GM18873 (cell line): ENCODE measurements around the gene CATSPERZ.
"Not testable (repeated sequence)": the region's sequence is repeated elsewhere in the genome, so short reads cannot be mapped to it uniquely, and the experiment has no call there.

ENCODE experiments used
- ATAC-seq: cut with Tn5 transposase; IDR thresholded peaks from one replicate; pipeline ENCODE4 v1.9.1; 2021; ENCODE audit warnings: mild to moderate bottlenecking, moderate library complexity, moderate number of reproducible peaks; ENCODE audit not compliant: unreplicated experiment, low FRiP score

The CATSPERZ gene

DNA sequence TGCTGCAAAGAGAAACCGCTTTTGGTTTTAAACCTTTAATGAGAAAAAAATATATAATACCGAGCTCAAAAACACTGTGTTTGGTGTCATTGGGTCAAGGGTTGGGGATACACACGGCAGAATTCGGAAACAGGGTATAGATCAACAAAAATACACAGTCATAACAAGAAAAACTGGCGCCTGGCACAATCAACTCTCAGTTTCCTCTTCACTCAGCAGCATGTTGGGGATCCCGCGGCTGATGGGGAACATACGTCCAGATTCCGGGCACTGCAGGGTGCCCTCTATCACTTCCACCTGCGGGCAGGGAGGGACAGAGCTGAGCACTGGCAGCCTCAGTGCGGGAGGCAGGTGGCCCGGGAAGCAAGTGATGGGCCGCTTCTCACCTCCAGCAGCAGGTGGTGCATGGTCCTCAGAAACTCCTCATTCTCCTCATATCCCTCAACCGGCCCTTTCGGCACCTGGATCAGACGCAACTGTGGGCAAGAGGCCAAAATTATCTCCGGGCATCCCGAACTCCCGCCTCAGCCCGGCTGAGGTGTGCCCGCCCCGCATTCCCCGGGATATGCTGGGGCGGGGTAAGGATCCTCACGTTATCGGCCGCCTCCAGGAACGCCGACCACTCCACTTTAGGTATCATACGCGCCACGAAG lies 16.6 kb downstream of the CATSPERZ start:
- ATAC-seq = peak; percentile 2

- ATAC-seq = peak; percentile 51
These were observed 17.3 kb downstream of the CATSPERZ start, which contains the start of gene TRMT112 for GRCh38 chr11:64317325-64317960. TSS of gene TRMT112 (minus strand) at chr11:64317559. CDS start at chr11:64317526, 33 bp downstream.

DNA sequence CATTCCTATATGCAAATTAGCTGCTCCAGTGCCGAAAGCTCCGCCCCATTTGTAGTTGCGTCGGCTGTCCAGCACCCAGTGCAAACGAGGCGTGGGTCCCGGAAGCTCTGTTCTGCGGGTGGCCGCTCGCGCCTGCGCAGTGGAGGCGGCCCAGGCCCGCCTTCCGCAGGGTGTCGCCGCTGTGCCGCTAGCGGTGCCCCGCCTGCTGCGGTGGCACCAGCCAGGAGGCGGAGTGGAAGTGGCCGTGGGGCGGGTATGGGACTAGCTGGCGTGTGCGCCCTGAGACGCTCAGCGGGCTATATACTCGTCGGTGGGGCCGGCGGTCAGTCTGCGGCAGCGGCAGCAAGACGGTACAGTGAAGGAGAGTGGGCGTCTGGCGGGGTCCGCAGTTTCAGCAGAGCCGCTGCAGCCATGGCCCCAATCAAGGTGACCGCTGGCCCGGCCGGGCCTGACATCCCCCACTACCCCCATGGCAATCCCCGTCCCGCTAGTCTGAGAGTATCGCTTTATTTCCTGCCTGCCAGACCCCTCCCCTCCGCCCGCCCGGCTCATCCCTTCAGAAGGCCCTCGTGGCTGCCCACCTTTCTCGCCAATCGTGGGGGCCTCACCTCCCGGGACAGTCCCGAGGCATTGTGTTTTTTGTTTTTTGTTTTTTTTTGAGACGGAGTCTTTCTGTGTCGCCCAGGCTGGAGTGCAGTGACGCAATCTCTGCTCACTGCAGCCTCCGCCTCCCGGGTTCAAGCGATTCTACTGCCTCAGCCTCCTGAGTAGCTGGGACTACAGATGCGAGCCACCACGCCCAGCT lies 18.0 kb downstream of the CATSPERZ start, which contains the start of gene PRDX5:
Gene PRDX5 (plus strand): TSS at position 161 of the 805 bp plus-strand sequence. CDS start 95 bp downstream, at position 256.
- ATAC-seq = peak; percentile 58

DNA sequence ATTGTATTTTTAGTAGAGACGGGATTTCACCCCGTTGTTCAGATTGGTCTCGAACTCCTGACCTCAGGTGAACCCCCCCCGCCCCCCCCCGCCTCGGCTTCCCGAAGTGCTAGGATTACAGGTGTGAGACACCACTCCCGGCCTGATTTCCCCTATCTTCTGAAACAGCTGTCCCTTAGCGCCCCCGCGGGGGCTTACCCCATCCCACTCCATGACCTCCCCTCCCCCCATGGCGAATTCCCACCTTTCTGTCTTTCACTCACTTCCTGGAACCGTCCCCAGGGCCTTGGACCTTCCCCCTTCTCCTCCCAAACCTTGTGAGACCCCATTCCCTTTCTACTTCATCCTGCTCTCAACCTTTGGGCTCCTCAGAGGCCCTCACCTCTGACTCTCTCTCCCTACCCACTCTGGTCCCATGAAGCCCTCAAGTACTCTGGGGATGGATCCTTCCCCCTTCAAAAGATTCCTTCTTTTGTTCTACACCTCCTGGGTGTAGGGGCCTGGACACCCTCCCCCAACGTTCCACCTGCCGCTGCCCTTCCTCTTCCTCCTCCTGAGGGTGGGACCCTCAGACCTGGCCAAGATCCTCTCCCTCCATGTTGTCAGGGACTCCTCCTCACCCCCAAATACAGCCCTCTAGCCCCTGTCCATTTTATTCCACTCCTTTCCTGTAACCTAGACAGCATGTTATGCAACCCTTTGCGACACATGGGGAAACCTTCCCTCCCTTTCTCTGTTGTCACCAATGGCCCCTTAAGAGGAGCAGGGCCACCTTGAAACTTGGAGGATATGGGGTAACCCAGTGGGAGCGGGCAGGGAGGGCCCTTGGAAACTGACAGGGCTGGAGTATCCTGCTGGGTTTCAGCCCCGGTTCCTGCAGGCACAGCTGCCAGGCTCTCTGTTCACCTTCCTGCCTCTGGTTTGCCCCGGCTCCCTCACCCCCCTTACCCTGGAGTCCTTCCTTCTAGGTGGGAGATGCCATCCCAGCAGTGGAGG lies 18.9 kb downstream of the CATSPERZ start:
- no peak for ATAC-seq

DNA sequence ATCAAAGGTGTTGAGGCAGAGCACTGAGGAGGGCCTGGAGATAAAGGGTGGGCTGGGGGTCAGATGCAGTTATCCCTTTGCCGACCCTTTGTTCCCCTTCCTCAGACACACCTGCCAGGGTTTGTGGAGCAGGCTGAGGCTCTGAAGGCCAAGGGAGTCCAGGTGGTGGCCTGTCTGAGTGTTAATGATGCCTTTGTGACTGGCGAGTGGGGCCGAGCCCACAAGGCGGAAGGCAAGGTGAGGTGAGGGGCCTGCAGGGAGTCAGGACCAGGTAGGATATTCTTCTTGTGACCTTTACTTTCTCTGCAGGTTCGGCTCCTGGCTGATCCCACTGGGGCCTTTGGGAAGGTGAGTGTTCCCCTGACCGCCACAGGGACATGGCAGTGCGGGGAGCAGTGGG lies 20.4 kb downstream of the CATSPERZ start:
- no peak for ATAC-seq

DNA sequence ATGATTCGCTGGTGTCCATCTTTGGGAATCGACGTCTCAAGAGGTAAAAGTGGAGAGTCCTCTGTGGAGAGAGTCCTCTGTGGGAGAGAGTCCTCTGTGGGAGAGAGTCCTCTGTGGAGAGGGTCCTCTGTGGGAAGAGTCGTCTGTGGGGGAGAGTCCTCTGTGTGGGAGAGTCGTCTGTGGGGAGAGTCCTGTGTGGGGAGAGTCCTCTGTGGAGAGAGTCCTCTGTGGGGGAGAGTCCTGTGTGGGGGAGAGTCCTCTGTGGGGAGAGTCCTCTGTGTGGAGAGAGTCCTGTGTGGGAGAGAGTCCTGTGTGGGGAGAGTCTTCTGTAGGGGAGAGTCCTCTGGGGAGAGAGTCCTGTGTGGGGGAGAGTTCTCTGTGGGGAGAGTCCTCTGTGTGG lies 20.9 kb downstream of the CATSPERZ start:
- ATAC-seq = no peak

DNA sequence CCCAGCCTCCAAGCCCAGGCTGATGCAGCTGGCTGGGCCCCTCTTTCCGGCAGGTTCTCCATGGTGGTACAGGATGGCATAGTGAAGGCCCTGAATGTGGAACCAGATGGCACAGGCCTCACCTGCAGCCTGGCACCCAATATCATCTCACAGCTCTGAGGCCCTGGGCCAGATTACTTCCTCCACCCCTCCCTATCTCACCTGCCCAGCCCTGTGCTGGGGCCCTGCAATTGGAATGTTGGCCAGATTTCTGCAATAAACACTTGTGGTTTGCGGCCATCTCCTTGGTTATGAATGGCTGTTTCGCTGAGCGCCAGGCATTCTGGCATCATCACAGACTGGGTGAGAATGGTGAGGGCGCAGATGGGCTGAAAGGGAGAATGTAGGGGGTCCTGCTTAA lies 21.4 kb downstream of the CATSPERZ start:
- no peak for ATAC-seq

- no peak for ATAC-seq
These were observed 22.7 kb downstream of the CATSPERZ start for GRCh38 chr11:64322925-64323260.

DNA sequence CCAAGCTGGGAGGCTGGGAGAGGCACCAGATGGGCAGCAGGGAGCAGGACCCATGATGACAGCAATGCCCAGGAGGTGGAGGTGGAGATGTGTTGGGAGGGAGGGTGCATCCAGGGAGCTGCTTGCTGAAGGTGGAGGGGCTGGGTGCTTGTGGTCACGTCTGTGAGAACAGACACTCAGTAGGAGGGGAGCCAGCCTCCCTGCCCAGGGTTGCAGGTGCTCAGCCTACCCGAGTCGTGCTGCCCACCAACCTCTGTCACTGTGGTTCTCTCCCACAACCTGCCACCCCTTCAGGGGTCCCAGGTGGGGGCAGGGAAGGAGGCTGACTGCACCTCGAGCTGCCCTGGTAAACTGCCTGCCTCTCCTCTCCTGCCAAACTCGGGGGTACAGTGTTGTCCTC lies 23.2 kb downstream of the CATSPERZ start:
- no peak for ATAC-seq

DNA sequence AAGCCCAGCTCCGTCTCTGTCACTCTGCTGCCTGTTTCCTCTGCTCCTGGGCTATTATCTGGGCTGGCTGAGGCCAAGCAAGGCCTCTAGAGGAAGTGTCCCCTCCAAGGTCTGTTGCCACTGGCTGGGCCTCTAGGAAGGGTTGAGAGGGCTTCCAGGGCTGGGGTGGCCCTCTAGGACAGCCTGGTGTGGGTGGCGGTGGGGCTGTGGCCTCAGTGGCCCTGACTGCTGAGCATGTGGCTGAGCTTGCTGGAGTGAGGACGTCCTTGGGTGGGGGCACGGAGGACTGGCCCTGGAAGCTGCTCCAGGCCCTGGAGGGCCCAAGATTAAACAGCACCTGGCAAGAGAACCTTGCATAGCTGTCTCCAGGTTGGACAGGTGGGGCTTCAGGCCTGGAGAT lies 23.8 kb downstream of the CATSPERZ start:
- not testable (repeated sequence) for ATAC-seq

DNA sequence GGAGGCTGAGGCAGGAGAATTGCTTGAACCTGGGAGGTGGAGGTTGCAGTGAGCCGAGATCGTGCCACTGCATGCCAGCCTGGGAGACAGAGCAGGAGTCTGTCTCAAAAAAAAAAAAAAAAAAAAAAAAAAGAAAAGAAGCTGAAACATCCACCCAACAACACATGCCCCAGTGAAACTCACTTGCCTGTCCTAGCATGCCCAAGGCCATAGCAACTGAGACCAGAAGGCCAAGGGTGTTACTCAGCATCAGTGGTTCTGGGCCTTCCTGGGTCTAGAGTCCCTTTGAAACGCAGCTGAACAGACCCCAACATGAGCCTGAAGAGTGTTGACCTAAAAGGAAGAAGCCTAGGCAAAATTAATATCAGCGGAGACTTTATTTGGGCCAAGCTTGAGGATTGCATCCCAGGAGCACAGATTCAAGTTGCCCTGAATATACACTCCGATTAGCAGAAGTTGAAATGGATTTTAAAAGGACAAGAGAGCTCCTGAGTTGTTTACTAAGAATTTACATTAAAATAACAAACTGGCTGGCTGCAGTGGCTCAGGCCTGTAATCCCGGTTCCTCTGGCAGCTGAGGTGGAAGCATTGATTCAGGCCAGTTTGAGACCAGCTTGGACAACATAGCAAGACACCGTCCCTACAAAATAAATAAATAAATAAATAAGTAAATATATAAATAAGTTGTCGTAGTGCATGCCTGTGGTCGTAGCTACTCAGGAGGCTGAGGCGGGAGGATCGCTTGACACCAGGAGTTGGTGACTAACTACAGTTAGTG lies 24.7 kb downstream of the CATSPERZ start:
- ATAC-seq = no peak

- no peak for ATAC-seq
These were observed 27.2 kb downstream of the CATSPERZ start for GRCh38 chr11:64327375-64327774.

DNA sequence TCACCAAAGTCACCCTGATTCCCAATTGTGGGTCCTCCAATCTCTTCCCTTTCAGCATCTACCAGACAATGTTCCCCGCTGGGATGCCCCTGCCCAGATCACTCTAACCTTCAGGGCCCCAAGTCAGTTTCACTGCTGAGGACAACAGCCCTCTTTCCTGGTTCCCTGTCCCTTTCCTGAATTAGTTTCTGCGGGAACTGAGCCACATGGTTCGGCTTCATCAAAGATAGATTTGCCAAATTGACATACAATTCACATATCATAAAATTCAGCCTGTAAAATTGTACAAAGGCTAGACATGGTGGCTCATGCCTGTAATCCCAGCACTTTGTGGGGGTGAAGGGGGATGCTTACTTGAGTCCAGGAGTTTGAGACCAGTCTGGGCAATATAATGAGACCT lies 27.8 kb downstream of the CATSPERZ start:
- no peak for ATAC-seq

DNA sequence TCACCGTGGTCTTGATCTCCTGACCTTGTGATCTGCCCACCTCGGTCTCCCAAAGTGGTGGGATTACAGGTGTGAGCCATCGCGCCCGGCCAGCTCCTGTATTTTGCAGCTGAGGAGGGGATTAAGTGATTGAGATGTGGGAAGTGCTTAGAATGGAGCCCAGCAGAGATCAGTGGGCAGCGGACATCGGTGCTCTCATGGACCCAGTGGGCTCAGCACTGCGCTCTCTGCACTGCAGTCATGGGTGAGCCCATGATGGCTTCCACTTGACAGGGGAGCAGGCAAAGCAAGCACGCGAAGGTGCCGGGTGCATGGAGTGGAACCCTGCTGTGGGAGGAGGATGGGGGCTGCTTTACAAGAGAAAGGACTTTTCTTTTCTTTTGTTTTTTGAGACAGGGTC lies 30.7 kb downstream of the CATSPERZ start:
- no peak for ATAC-seq

DNA sequence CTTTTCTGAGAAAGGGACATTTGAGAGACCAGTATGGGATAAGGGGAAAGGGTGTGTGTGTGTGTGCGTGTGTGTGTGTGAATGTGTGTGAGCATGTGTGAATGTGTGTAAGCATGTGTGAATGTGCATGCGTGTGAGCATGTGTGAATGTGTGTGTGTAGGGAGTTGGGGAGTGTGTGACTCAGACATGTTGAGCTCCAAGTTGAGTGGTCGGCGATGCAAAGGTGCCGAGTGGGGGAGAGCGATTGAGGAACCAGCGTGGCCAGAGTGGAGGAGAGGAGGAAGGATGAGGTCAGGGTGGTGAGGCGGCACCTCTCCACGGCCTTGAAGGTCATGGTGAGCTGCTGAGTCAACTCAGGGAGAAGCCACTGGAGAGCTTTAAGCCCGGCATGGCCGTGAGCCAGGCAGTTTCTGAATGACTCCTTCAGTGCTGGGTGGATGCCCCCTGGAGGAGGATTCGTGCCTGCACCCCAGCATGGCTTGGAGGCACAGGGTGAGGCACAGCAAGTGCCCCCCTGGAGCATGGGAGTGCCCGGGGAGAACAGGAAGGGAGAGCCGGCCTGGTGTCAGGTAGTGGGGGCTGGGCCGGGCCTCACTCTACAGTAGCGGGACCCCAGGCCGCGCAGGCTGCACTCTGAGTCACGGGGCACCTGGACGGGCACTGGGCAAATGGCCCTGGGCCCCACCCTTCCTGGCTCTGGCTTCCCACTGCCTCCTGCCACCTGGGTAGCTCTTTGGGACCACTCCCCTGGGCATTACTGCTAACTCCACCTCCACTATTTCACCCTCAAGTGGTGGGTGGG lies 31.6 kb downstream of the CATSPERZ start:
- ATAC-seq = peak; percentile 49

GRCh38 chr11:64333556-64333955 lies 33.4 kb downstream of the CATSPERZ start:
- no peak for ATAC-seq

DNA sequence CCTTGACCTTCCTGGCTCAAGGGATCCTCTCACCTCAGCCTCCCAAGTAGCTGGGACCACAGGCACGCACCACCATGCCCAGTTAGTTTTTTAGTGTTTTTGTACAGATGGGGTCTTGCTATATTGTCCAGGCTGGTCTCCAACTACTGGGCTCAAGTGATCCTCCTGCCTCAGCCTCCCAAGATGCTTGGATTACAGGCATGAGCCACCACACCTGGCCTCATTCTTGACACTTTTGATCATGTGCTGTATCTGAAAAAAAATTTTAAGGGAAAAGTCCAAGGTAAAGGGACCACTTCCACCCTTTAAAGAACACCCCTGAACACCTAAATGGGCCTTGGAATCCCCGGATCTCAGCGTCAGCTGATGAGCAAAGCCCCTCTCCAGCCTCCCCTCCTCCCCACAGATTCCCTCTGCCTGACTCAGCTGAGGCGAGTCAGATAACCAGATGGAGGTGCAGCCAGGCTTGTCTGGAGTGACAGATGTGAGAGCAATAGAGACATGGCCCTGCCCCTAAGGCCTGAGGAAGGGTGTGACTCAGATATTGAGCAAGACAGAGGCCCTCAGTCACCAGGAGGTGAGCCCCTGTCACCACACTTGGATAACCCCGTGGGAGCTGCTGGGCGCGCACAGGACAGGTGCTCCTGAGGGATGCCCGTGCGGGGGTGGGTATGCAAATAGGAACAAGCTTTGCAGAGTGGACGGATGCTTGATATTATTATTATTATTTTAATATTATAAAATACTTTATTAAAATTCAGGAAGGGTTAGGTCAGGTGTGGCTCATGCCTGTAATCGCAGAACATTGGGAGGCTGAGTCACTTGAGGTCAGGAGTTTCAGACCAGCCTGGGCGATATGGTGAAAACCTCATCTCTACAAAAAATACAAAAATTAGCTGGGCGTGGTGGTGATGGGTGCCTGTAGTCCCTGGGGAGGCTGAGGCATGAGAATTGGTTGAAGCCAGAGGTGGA lies 34.9 kb downstream of the CATSPERZ start:
- peak; percentile 76 for ATAC-seq
